SK-N-SH treated with all-trans-retinoic acid at 6 μM for 48 hours (cell line): ENCODE measurements around the gene PPME1.

Experiments
- ARNTL ChIP-seq: fragments of 450-650 bp; formaldehyde crosslinking; IDR thresholded peaks from 2 replicates; pipeline ENCODE4 v1.5.0; 2020; ENCODE audit warnings: low read depth, mild to moderate bottlenecking, moderate library complexity, borderline replicate concordance
- BACH2 ChIP-seq: fragments of 250-450 bp; sonication (Bioruptor Pico); IDR thresholded peaks from 2 replicates; pipeline ENCODE4 v1.9.0; 2021; ENCODE audit warnings: mild to moderate bottlenecking, borderline replicate concordance
- ISL1 ChIP-seq: fragments of 250-450 bp; sonication (Bioruptor Pico); IDR thresholded peaks from 2 replicates; pipeline ENCODE4 v2.1.2; 2022; ENCODE audit warnings: mild to moderate bottlenecking, moderate library complexity
- OSR1 ChIP-seq: fragments of 250-450 bp; sonication (Bioruptor Pico); IDR thresholded peaks from 2 replicates; pipeline ENCODE4 v1.8.0; 2022; ENCODE audit warnings: moderate library complexity, mild to moderate bottlenecking, inconsistent platforms
- RARB ChIP-seq: fragments of 250-450 bp; sonication (Bioruptor Pico); IDR thresholded peaks from 2 replicates; pipeline ENCODE4 v1.8.0; 2021; ENCODE audit warnings: mild to moderate bottlenecking, moderate library complexity
- ZNF565 ChIP-seq: fragments of 450-650 bp; formaldehyde crosslinking; conservative IDR thresholded peaks from 2 replicates; pipeline ENCODE4 v1.5.0; 2020; ENCODE audit warnings: low read depth, mild to moderate bottlenecking, moderate library complexity
- TF ChIP-seq, protein P1 (sequence below): fragments of 250-450 bp; sonication (Bioruptor Pico); IDR thresholded peaks from 2 replicates; pipeline ENCODE4 v1.8.0; 2021; ENCODE audit warnings: low read depth, mild to moderate bottlenecking, moderate library complexity, borderline replicate concordance
- TF ChIP-seq, protein P2 (sequence below): fragments of 250-450 bp; sonication (Bioruptor Pico); IDR thresholded peaks from 2 replicates; pipeline ENCODE4 v1.5.0; 2020; ENCODE audit warnings: mild to moderate bottlenecking, moderate library complexity
- TF ChIP-seq, protein P3 (sequence below): fragments of 250-450 bp; sonication (Bioruptor Pico); IDR thresholded peaks from 2 replicates; pipeline ENCODE4 v1.5.1; 2021; ENCODE audit warnings: mild to moderate bottlenecking, moderate library complexity
- TF ChIP-seq, protein P4 (sequence below): fragments of 250-450 bp; sonication (Bioruptor Pico); IDR thresholded peaks from 2 replicates; pipeline ENCODE4 v1.5.1; 2020; ENCODE audit warnings: low read depth, mild to moderate bottlenecking, moderate library complexity

DNA sequence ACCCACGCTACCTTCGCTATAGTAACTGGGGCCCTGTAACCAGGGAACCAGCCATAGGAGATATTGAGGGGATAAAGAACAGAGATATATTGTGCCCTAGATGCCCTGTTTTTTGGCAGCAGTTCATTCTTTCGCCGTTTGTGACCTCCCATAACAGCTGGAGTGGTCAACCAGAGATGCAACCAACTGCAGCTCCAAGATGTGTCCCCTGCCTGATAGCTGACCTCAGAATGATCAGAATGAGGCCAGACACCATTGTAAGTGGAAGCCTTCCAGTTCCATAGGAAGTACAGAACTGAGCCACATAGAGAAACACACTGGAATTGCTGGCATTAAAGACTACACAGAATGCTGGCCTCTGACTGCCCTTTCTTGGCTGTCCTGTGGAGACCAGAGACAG lies 101.2 kb downstream of the PPME1 start:
- TF ChIP-seq BACH2 (CRISPR knock-in tag) = no peak
- TF ChIP-seq ARNTL = no peak
- TF ChIP-seq, protein P1, sequence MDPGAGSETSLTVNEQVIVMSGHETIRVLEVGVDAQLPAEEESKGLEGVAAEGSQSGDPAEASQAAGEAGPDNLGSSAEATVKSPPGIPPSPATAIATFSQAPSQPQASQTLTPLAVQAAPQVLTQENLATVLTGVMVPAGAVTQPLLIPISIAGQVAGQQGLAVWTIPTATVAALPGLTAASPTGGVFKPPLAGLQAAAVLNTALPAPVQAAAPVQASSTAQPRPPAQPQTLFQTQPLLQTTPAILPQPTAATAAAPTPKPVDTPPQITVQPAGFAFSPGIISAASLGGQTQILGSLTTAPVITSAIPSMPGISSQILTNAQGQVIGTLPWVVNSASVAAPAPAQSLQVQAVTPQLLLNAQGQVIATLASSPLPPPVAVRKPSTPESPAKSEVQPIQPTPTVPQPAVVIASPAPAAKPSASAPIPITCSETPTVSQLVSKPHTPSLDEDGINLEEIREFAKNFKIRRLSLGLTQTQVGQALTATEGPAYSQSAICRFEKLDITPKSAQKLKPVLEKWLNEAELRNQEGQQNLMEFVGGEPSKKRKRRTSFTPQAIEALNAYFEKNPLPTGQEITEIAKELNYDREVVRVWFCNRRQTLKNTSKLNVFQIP (CRISPR knock-in tag) = no peak
- TF ChIP-seq ISL1 (CRISPR knock-in tag) = no peak
- no peak for TF ChIP-seq RARB (CRISPR knock-in tag)
- TF ChIP-seq, protein P2, sequence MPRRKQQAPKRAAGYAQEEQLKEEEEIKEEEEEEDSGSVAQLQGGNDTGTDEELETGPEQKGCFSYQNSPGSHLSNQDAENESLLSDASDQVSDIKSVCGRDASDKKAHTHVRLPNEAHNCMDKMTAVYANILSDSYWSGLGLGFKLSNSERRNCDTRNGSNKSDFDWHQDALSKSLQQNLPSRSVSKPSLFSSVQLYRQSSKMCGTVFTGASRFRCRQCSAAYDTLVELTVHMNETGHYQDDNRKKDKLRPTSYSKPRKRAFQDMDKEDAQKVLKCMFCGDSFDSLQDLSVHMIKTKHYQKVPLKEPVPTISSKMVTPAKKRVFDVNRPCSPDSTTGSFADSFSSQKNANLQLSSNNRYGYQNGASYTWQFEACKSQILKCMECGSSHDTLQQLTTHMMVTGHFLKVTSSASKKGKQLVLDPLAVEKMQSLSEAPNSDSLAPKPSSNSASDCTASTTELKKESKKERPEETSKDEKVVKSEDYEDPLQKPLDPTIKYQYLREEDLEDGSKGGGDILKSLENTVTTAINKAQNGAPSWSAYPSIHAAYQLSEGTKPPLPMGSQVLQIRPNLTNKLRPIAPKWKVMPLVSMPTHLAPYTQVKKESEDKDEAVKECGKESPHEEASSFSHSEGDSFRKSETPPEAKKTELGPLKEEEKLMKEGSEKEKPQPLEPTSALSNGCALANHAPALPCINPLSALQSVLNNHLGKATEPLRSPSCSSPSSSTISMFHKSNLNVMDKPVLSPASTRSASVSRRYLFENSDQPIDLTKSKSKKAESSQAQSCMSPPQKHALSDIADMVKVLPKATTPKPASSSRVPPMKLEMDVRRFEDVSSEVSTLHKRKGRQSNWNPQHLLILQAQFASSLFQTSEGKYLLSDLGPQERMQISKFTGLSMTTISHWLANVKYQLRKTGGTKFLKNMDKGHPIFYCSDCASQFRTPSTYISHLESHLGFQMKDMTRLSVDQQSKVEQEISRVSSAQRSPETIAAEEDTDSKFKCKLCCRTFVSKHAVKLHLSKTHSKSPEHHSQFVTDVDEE (CRISPR knock-in tag) = no peak
- TF ChIP-seq, protein P3, sequence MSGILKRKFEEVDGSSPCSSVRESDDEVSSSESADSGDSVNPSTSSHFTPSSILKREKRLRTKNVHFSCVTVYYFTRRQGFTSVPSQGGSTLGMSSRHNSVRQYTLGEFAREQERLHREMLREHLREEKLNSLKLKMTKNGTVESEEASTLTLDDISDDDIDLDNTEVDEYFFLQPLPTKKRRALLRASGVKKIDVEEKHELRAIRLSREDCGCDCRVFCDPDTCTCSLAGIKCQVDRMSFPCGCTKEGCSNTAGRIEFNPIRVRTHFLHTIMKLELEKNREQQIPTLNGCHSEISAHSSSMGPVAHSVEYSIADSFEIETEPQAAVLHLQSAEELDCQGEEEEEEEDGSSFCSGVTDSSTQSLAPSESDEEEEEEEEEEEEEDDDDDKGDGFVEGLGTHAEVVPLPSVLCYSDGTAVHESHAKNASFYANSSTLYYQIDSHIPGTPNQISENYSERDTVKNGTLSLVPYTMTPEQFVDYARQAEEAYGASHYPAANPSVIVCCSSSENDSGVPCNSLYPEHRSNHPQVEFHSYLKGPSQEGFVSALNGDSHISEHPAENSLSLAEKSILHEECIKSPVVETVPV (CRISPR knock-in tag) = no peak
- no peak for TF ChIP-seq OSR1 (CRISPR knock-in tag)
- no peak for TF ChIP-seq ZNF565 (CRISPR knock-in tag)
- TF ChIP-seq, protein P4, sequence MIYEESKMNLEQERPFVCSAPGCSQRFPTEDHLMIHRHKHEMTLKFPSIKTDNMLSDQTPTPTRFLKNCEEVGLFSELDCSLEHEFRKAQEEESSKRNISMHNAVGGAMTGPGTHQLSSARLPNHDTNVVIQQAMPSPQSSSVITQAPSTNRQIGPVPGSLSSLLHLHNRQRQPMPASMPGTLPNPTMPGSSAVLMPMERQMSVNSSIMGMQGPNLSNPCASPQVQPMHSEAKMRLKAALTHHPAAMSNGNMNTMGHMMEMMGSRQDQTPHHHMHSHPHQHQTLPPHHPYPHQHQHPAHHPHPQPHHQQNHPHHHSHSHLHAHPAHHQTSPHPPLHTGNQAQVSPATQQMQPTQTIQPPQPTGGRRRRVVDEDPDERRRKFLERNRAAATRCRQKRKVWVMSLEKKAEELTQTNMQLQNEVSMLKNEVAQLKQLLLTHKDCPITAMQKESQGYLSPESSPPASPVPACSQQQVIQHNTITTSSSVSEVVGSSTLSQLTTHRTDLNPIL (CRISPR knock-in tag) = no peak
